SK-N-SH (cell line): Measurements from ENCODE around the gene NME2. TPM values are rescaled to one million over a fixed set of nuclear protein-coding genes. Genes with fewer than 3 reads are reported as not detected.

Source experiments
- CTCF ChIA-PET: fragments of 300-600, 350-600 bp; formaldehyde crosslinking; extraction: SDS; loops from one replicate; lab custom pipeline; 2021; lab: Yijun Ruan, JAX
- POLR2A ChIA-PET: fragments of 350-600 bp; sonication (Branson Sonifier 250); formaldehyde crosslinking; extraction: SDS; loops from one replicate; lab custom pipeline; 2020; ENCODE audit warnings: antibody characterized with exemption, inconsistent platforms; lab: Yijun Ruan, JAX
- DNase-seq: peaks from one replicate; pipeline ENCODE4 v3.0.0; 2012
- H2AFZ ChIP-seq: fragments of 200-600 bp; sonication (generic); 2 replicates; pipeline ENCODE4 v1.8.1; 2016; ENCODE audit warnings: antibody characterized with exemption, mild to moderate bottlenecking, low read depth
- H3F3A ChIP-seq: fragments of 200-600 bp; sonication (generic); replicated peaks from 2 replicates; pipeline ENCODE3; 2016; ENCODE audit warnings: antibody characterized with exemption, mild to moderate bottlenecking; ENCODE audit not compliant: insufficient read depth
- H3K27ac ChIP-seq, 2 experiments: fragments of 200-500 bp in 1 of 2; fragments of 200-600 bp in 1 of 2; sonication (Bioruptor generic) in 1 of 2; sonication (generic), shearing (Covaris generic) in 1 of 2; 2 replicates each; pipeline versions ENCODE4 v1.5.1 to v1.6.1; 2014 to 2016; ENCODE audit warnings: low read depth in 2 of 2, inconsistent platforms in 1 of 2, low read length in 1 of 2, mild to moderate bottlenecking in 1 of 2, mixed read lengths in 1 of 2
- H3K27me3 ChIP-seq: fragments of 200-600 bp; sonication (generic), shearing (Covaris generic); 2 replicates; pipeline ENCODE4 v1.6.1; 2016; ENCODE audit warnings: mixed run types; ENCODE audit not compliant: insufficient read depth
- H3K36me3 ChIP-seq, 2 experiments: fragments of 200-500 bp in 1 of 2; fragments of 200-600 bp in 1 of 2; sonication (Bioruptor generic) in 1 of 2; sonication (generic) in 1 of 2; replicated peaks in 1 of 2; 2 replicates each; pipeline versions ENCODE3 to v1.5.1; 2014 to 2016; ENCODE audit warnings: low read length in 1 of 2, mild to moderate bottlenecking in 1 of 2; ENCODE audit not compliant: insufficient read depth in 2 of 2, control insufficient read depth in 1 of 2
- H3K4me1 ChIP-seq, 2 experiments: fragments of 200-500 bp in 1 of 2; fragments of 200-600 bp in 1 of 2; sonication (Bioruptor generic) in 1 of 2; sonication (generic), shearing (Covaris generic) in 1 of 2; 2 replicates each; pipeline versions ENCODE4 v1.5.1 to v1.6.1; 2014 to 2016; ENCODE audit warnings: low read depth in 1 of 2, low read length in 1 of 2, mixed run types in 1 of 2; ENCODE audit not compliant: insufficient read depth in 2 of 2, control insufficient read depth in 1 of 2
- H3K4me2 ChIP-seq: fragments of 200-600 bp; sonication (generic), shearing (Covaris generic); 2 replicates; pipeline ENCODE4 v1.6.1; 2017; ENCODE audit warnings: mixed run types
- H3K4me3 ChIP-seq, 2 experiments: fragments of 200-500 bp in 1 of 2; fragments of 200-600 bp in 1 of 2; sonication (Bioruptor generic) in 1 of 2; sonication (generic), shearing (Covaris generic) in 1 of 2; 2 replicates each; pipeline versions ENCODE4 v1.5.1 to v1.8.1; 2014 to 2016; ENCODE audit warnings: low read depth in 2 of 2, inconsistent platforms in 1 of 2, low read length in 1 of 2, mild to moderate bottlenecking in 1 of 2, mixed read lengths in 1 of 2, moderate library complexity in 1 of 2
- H3K79me2 ChIP-seq: fragments of 200-600 bp; sonication (generic); 2 replicates; pipeline ENCODE4 v1.8.1; 2017; ENCODE audit warnings: mild to moderate bottlenecking; ENCODE audit not compliant: insufficient read depth
- H3K9ac ChIP-seq: fragments of 200-600 bp; sonication (generic); 2 replicates; pipeline ENCODE4 v1.6.1; 2017; ENCODE audit warnings: mixed run types
- H3K9me2 ChIP-seq: fragments of 200-600 bp; sonication (generic); 2 replicates; pipeline ENCODE4 v1.6.1; 2017; ENCODE audit warnings: mixed run types
- H3K9me3 ChIP-seq: fragments of 200-600 bp; sonication (generic); 2 replicates; pipeline ENCODE4 v1.6.1; 2017; ENCODE audit warnings: mixed run types, mild to moderate bottlenecking, moderate library complexity
- H4K20me1 ChIP-seq: fragments of 200-600 bp; sonication (generic); 2 replicates; pipeline ENCODE4 v1.6.1; 2017; ENCODE audit warnings: mild to moderate bottlenecking, mixed run types; ENCODE audit not compliant: insufficient read depth
- FOSL2 ChIP-seq: IDR thresholded peaks from 2 replicates; pipeline ENCODE4 v1.4.0; 2012; ENCODE audit warnings: low read depth, mild to moderate bottlenecking, moderate library complexity, borderline replicate concordance
- FOXM1 ChIP-seq: IDR thresholded peaks from 2 replicates; pipeline ENCODE4 v1.4.0; 2012; ENCODE audit warnings: low read depth, mild to moderate bottlenecking
- GABPA ChIP-seq: IDR thresholded peaks from 2 replicates; pipeline ENCODE4 v1.4.0; 2012; ENCODE audit warnings: low read depth, mild to moderate bottlenecking
- GATA2 ChIP-seq: sonication (generic); formaldehyde crosslinking; IDR thresholded peaks from 2 replicates; pipeline ENCODE4 v1.5.0; 2020; ENCODE audit warnings: mild to moderate bottlenecking, missing genetic modification reagents
- JUND ChIP-seq: IDR thresholded peaks from 2 replicates; pipeline ENCODE4 v1.4.0; 2012
- MEF2A ChIP-seq: IDR thresholded peaks from 2 replicates; pipeline ENCODE4 v1.4.0; 2012; ENCODE audit warnings: low read depth, borderline replicate concordance
- MXI1 ChIP-seq: IDR thresholded peaks from 2 replicates; pipeline ENCODE4 v1.6.1; 2012; ENCODE audit warnings: mild to moderate bottlenecking, low read depth, low read length, improper control_type of control experiment
- NFIC ChIP-seq: IDR thresholded peaks from 2 replicates; pipeline ENCODE4 v1.4.0; 2012; ENCODE audit warnings: borderline replicate concordance
- POLR2AphosphoS5 ChIP-seq: IDR thresholded peaks from 2 replicates; pipeline ENCODE4 v1.6.1; 2012; ENCODE audit warnings: low read depth, low read length
- RAD21 ChIP-seq: IDR thresholded peaks from 2 replicates; pipeline ENCODE4 v1.6.1; 2012; ENCODE audit warnings: mild to moderate bottlenecking, low read length
- RFX5 ChIP-seq: IDR thresholded peaks from 2 replicates; pipeline ENCODE4 v1.6.1; 2012; ENCODE audit warnings: mild to moderate bottlenecking, improper control_type of control experiment, low read length
- SMC3 ChIP-seq: IDR thresholded peaks from 2 replicates; pipeline ENCODE4 v1.6.1; 2012; ENCODE audit warnings: low read depth, low read length, improper control_type of control experiment
- TCF12 ChIP-seq: IDR thresholded peaks from 2 replicates; pipeline ENCODE4 v1.4.0; 2012
- TEAD4 ChIP-seq: IDR thresholded peaks from 2 replicates; pipeline ENCODE4 v1.4.0; 2012; ENCODE audit warnings: mild to moderate bottlenecking, borderline replicate concordance; ENCODE audit not compliant: insufficient read depth
- YY1 ChIP-seq: IDR thresholded peaks from 2 replicates; pipeline ENCODE4 v1.4.0; 2012; ENCODE audit warnings: low read depth, mild to moderate bottlenecking
- WGBS: methylation state at CpG from one replicate; pipeline ENCODE4 v1.1.6; 2017; ENCODE audit warnings: low lambda C conversion rate; 5-methylcytosine and 5-hydroxymethylcytosine counted together
- polyA plus RNA-seq, 3 experiments: library from polyadenylated mRNA; depleted of rRNA; stranded (reverse); fragments of >200 nt; gene quantifications; 2 replicates each; pipeline ENCODE4 v1.2.3, GENCODE V29; 2012
- TF ChIP-seq, protein P1 (sequence below): fragments of 150-350 bp; IDR thresholded peaks from 2 replicates; pipeline ENCODE4 v1.6.1; 2016; ENCODE audit warnings: mild to moderate bottlenecking, low read depth, low read length
- TF ChIP-seq, protein P2 (sequence below): IDR thresholded peaks from 2 replicates; pipeline ENCODE4 v1.4.0; 2012; ENCODE audit warnings: low read depth, borderline replicate concordance
- TF ChIP-seq, protein P3 (sequence below): IDR thresholded peaks from 2 replicates; pipeline ENCODE4; 2012

The NME2 gene
- polyA plus RNA-seq, 1 of the 3 experiments (the other 2 are of a cell fraction) = 1,446 TPM

DNA sequence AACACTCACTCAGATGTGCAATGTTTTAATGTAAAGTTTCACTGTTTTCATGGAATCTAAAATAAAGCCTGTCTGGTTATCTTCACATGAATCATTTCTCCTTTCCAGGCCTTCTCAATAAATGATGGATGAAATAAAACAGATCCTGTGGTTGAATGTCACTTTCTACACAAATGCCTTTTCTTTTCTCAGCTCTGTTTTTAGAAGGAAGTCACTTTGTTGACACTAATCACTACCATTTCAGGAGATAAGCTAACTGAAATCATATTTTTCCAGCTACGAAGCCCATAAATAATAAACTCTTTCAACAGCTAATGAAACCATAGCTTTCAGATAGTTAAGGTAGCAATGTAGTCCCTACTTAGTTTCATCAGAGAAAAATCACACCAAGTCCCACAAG is 17.9 kb downstream of the NME2 start (continued):
- TF ChIP-seq MXI1 = peak; percentile 83; the same call in 1 of the 2 replicates
- TF ChIP-seq JUND = peak; percentile 57
- TF ChIP-seq RAD21 = peak; percentile 6; the same call in 1 of the 2 replicates
- no peak for TF ChIP-seq FOXM1
- TF ChIP-seq TEAD4 = peak; percentile 67; the same call in 1 of the 2 replicates

- POLR2A ChIA-PET = no interaction called here
- Histone ChIP-seq H3K27me3 (no peaks in the 10 kb centered on the region), H3K4me1 (peaks cover 4 to 20% of the 10 kb centered on the region in 2 experiments; a peak in 2 of 4 replicates), H3K9me3 (no peaks in the 10 kb centered on the region), H3F3A (peaks cover 22% of the 10 kb centered on the region), H3K79me2 (peaks cover 4% of the 10 kb centered on the region; the same call in 1 of the 2 replicates), H3K27ac (no peak overlapping the region), H3K9me2 (no peaks in the 10 kb centered on the region), H2AFZ (no peak overlapping the region), H3K4me3 (no peak overlapping the region), H4K20me1 (peaks cover 18% of the 10 kb centered on the region), H3K4me2 (no peak overlapping the region), H3K36me3 (peaks cover 39 to 43% of the 10 kb centered on the region in 2 experiments), H3K9ac (no peak overlapping the region)
- TF ChIP-seq YY1 (no peak), TCF12 (no peak), POLR2AphosphoS5 (no peak), TEAD4 (no peak), MEF2A (no peak), RAD21 (no peak), GATA2 (CRISPR knock-in tag) (no peak), RFX5 (no peak), NFIC (no peak), FOXM1 (no peak), SMC3 (no peak), JUND (no peak), FOSL2 (no peak), GABPA (no peak)
- TF ChIP-seq, protein P1, sequence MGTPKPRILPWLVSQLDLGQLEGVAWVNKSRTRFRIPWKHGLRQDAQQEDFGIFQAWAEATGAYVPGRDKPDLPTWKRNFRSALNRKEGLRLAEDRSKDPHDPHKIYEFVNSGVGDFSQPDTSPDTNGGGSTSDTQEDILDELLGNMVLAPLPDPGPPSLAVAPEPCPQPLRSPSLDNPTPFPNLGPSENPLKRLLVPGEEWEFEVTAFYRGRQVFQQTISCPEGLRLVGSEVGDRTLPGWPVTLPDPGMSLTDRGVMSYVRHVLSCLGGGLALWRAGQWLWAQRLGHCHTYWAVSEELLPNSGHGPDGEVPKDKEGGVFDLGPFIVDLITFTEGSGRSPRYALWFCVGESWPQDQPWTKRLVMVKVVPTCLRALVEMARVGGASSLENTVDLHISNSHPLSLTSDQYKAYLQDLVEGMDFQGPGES = no peak
- TF ChIP-seq, protein P2, sequence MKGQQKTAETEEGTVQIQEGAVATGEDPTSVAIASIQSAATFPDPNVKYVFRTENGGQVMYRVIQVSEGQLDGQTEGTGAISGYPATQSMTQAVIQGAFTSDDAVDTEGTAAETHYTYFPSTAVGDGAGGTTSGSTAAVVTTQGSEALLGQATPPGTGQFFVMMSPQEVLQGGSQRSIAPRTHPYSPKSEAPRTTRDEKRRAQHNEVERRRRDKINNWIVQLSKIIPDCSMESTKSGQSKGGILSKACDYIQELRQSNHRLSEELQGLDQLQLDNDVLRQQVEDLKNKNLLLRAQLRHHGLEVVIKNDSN = no peak
- TF ChIP-seq, protein P3, sequence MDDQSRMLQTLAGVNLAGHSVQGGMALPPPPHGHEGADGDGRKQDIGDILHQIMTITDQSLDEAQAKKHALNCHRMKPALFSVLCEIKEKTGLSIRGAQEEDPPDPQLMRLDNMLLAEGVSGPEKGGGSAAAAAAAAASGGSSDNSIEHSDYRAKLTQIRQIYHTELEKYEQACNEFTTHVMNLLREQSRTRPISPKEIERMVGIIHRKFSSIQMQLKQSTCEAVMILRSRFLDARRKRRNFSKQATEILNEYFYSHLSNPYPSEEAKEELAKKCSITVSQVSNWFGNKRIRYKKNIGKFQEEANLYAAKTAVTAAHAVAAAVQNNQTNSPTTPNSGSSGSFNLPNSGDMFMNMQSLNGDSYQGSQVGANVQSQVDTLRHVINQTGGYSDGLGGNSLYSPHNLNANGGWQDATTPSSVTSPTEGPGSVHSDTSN = no peak
- CTCF ChIA-PET = interaction anchor here (0.9 to 2.4 kb wide), 4 partner anchors 9 to 675 kb away, joined by 3 to 7 read pairs (median 5); no protein-coding TSS in a partner anchor
- WGBS = 91% methylated on average over 8 of the region's 8 CpGs
- no peak for DNase-seq
Observed at GRCh38 chr17:51185763-51186332, 19.6 kb downstream of the NME2 start.
